Right atrium auricular region (tissue), 2 donors: ENCODE measurements around the gene ZSCAN25. TPM values are rescaled to one million over a fixed set of nuclear protein-coding genes. Genes with fewer than 3 reads are reported as not detected.

Experiments used
- DNase-seq: peaks from one replicate; pipeline ENCODE4 v3.0.0-alpha.2; 2019; ENCODE audit warnings: low spot score
- H3K27ac ChIP-seq, 2 donors: fragments of 200-600 bp; sonication (generic); 1 replicate in 1 of 2; 2 replicates in 1 of 2; pipeline ENCODE4 v1.5.1; 2016 to 2019
- H3K27me3 ChIP-seq, 2 donors: fragments of 200-600 bp; sonication (generic); one replicate each; pipeline versions ENCODE4 v1.5.1 to v1.6.0; 2017 to 2019
- H3K36me3 ChIP-seq: fragments of 200-600 bp; sonication (generic); one replicate; pipeline ENCODE4 v1.5.1; 2016
- H3K4me1 ChIP-seq, 2 donors: fragments of 200-600 bp; sonication (generic); one replicate each; pipeline versions ENCODE4 v1.5.1 to v1.6.0; 2017 to 2019
- H3K4me3 ChIP-seq, 2 donors: fragments of 200-600 bp; sonication (generic); 1 replicate in 1 of 2; 2 replicates in 1 of 2; pipeline ENCODE4 v1.5.1; 2017 to 2019; ENCODE audit warnings: mild to moderate bottlenecking in 1 of 2, moderate library complexity in 1 of 2
- H3K9me3 ChIP-seq, 2 donors: fragments of 200-600 bp; sonication (generic); one replicate each; pipeline ENCODE4 v1.5.1; 2019
- CTCF ChIP-seq, 2 donors: fragments of 200-600 bp; sonication (generic); IDR thresholded peaks; one replicate each; pipeline ENCODE4 v1.5.1; 2019; ENCODE audit warnings: antibody characterized with exemption in 2 of 2
- total RNA-seq, 2 donors: library from RNA; depleted of rRNA; stranded (reverse); fragments of >200 nt; gene quantifications; one replicate each; pipeline ENCODE4 v1.1.0, GENCODE V29; 2016

The ZSCAN25 gene
- total RNA-seq, 2 donors from 2014 or later: 6.0 to 6.1 TPM

GRCh38 chr7:99607548-99607947, 9.2 kb upstream of the ZSCAN25 start:
- H3K4me3 ChIP-seq: no peak overlapping the region
- no peaks in the 10 kb centered on the region for H3K27me3 ChIP-seq
- H3K27ac ChIP-seq: no peak overlapping the region
- no peaks in the 10 kb centered on the region for H3K9me3 ChIP-seq
- DNase-seq: no peak
- H3K36me3 ChIP-seq: no peaks in the 10 kb centered on the region
- TF ChIP-seq CTCF (IDR thresholded peaks at IDR 0.05): no peak
- no peaks in the 10 kb centered on the region for H3K4me1 ChIP-seq

GRCh38 chr7:99614495-99614894, 2.3 kb upstream of the ZSCAN25 start:
- Histone ChIP-seq H3K36me3 (peaks cover 10% of the 10 kb centered on the region), H3K9me3 (no peaks in the 10 kb centered on the region), H3K4me3 (no peak overlapping the region), H3K27ac (no peak overlapping the region), H3K4me1 (peaks cover 0 to 12% of the 10 kb centered on the region in 2 donors), H3K27me3 (no peaks in the 10 kb centered on the region)
- TF ChIP-seq CTCF (IDR thresholded peaks at IDR 0.05): no peak
- DNase-seq: peak; percentile 16

- H3K4me3 ChIP-seq: peak overlapping the region; percentile 76 to 95
- peaks cover 0 to 12% of the 10 kb centered on the region in 2 donors for H3K4me1 ChIP-seq
- DNase-seq: no peak
- no peak for TF ChIP-seq CTCF (IDR thresholded peaks at IDR 0.05)
- peaks cover 25% of the 10 kb centered on the region for H3K36me3 ChIP-seq
- H3K9me3 ChIP-seq: no peaks in the 10 kb centered on the region
- H3K27me3 ChIP-seq: no peaks in the 10 kb centered on the region
- peak overlapping the region; percentile 84 to 87 for H3K27ac ChIP-seq
Measured at GRCh38 chr7:99615989-99616358, 772 bp upstream of the ZSCAN25 start.

- Histone ChIP-seq H3K27ac (peak overlapping the region; percentile 84 to 87), H3K36me3 (peaks cover 38% of the 10 kb centered on the region), H3K27me3 (no peaks in the 10 kb centered on the region), H3K4me3 (peak overlapping the region; percentile 76 to 95), H3K9me3 (no peaks in the 10 kb centered on the region), H3K4me1 (peaks cover 0 to 12% of the 10 kb centered on the region in 2 donors)
- peak; percentile 7 for DNase-seq
- TF ChIP-seq CTCF (IDR thresholded peaks at IDR 0.05): no peak
Measured at GRCh38 chr7:99617192-99617781, 541 bp downstream of the ZSCAN25 start.

GRCh38 chr7:99618726-99619125, 2.0 kb downstream of the ZSCAN25 start:
- H3K27me3 ChIP-seq: no peaks in the 10 kb centered on the region
- no peak for TF ChIP-seq CTCF (IDR thresholded peaks at IDR 0.05)
- H3K4me1 ChIP-seq: peaks cover 0 to 12% of the 10 kb centered on the region in 2 donors
- H3K4me3 ChIP-seq: no peak overlapping the region
- H3K9me3 ChIP-seq: no peaks in the 10 kb centered on the region
- H3K27ac ChIP-seq: no peak overlapping the region
- no peak for DNase-seq
- H3K36me3 ChIP-seq: peaks cover 53% of the 10 kb centered on the region

GRCh38 chr7:99619571-99620130, 2.9 kb downstream of the ZSCAN25 start:
- Histone ChIP-seq H3K36me3 (peaks cover 62% of the 10 kb centered on the region), H3K27me3 (no peaks in the 10 kb centered on the region), H3K4me3 (no peak overlapping the region), H3K4me1 (peaks cover 0 to 12% of the 10 kb centered on the region in 2 donors), H3K9me3 (no peaks in the 10 kb centered on the region), H3K27ac (no peak overlapping the region)
- TF ChIP-seq CTCF (IDR thresholded peaks at IDR 0.05): no peak
- DNase-seq: peak; percentile 21
